HS-5 (cell line): ENCODE data around the gene SAA2.
"Not testable (repeated sequence)": the region's sequence is repeated elsewhere in the genome, so short reads cannot be mapped to it uniquely, and the experiment has no call there.

ENCODE experiments used
- DNase-seq: peaks from one replicate; pipeline ENCODE4 v3.0.0-alpha.2; 2012; ENCODE audit warnings: low read depth

The SAA2 gene

DNA sequence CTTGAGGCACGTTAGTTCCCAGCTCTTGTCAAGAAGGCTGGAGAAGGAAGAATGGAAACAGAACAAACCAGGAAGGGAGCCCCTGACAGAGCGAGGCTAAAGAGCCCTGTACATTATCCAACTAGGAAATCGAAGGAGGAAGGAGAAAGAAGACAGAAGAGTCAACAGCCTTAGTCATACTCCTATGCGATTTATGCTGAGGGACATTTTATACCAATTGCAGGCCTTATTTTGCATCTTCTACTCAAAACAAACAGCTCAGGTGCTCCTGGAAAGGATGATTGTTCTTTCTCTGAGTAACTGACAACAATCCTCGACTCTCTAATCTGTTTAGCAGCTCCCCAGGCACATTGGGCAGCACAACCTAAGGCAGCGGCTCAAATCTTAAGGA lies 1.3 kb downstream of the SAA2 start:
- DNase-seq = not testable (repeated sequence)

DNA sequence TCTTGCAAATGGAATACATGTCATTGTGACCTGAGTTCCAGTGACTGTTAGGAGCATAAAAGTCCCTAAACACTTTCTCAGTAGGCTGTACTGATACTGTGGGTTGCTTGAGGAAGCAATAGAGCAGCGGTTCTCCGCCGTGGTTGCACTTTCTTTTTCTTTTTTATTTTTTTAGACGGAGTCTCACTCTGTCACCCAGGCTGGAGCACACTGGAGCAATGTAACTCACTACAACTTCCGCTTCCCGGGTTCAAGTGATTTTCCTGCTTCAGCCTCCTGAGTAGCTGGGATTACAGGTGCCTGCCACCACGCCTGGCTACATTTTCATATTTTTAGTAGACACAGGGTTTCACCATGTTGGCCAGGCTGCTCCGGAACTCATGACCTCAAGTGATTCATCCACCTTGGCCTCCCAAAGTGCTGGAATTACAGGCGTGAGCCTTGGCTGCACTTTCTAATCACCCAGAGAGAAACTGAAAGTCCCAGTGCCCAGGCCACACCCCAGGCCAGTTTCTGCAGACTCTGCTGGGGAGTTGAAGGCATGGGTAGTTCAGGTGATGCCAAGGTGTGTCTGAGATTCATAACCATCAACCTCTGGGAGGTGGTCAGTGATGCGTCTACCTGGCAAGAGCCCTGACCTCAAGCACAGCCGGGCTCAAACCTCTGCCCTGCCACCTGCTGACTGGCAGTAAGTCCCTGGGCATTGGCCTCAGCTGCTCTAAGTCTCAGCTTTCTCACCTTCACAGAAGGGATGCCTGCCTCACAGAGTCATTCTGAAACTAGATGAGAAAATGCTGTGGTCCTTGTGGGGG lies 1.9 kb downstream of the SAA2 start:
- DNase-seq = not testable (repeated sequence)

DNA sequence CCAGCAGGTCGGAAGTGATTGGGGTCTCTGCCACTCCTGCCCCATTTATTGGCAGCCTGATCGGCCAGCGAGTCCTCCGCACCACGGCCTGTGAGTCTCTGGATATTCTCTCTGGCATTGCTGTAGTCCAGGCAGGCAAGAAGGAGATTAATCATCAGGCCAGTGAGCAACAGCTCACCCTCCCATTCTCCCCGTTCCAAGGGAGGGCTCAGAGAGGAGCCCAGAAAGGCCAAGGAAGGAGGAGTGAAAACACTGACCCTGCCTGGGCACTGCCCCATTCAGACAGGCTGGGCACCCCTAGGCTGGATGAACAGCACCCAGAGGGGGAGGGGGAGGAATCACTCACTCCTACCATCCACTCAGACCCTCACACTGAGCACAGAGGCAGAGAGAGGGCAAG lies 3.1 kb downstream of the SAA2 start:
- DNase-seq = no peak

DNA sequence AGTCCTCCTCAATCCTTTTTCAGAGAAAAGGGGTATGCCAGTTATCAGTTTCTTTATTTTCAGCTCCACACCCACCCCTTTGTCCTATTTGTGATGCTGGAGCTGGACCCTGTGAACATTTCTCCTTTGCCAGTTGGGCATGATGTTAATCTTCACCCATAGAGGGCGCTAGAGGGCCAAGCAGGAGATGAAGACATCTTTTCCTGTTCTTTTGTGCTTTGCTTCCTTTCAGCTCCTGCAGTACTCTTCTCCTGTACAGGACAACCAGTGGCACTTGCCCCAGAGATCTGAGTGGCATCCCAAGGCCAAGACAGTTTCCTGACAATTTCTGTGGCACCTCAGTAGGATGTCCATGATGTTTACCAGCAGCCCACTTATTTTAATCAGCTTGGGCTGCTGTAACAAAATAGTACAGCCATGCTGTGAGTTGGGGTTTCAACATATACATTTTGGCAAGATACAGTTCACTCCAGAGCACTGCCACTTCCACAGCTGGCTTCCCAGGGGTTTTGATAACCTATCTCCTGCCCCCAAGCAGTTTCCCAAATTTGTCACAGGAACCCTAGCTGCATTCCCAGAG lies 4.6 kb downstream of the SAA2 start:
- peak; percentile 34 for DNase-seq

DNA sequence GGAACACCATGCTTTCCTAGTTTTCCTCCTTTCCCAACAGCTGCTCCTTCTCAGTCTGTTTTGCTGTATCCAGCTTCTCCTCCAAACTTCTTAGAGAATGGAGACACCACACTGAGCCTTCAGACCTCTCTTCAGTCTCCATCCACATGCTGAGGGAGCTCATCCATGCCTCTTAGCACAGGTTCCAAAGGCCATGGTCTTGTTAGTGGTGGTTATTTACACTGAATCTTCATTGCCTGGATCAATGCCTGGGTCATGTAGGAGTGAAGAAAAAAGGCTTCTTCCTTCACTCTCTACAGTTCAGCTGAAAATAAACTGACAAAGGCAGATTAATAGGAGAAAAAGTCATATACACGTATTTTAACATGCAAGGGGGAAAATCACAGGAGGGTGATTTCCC lies 8.8 kb downstream of the SAA2 start:
- no peak for DNase-seq

DNA sequence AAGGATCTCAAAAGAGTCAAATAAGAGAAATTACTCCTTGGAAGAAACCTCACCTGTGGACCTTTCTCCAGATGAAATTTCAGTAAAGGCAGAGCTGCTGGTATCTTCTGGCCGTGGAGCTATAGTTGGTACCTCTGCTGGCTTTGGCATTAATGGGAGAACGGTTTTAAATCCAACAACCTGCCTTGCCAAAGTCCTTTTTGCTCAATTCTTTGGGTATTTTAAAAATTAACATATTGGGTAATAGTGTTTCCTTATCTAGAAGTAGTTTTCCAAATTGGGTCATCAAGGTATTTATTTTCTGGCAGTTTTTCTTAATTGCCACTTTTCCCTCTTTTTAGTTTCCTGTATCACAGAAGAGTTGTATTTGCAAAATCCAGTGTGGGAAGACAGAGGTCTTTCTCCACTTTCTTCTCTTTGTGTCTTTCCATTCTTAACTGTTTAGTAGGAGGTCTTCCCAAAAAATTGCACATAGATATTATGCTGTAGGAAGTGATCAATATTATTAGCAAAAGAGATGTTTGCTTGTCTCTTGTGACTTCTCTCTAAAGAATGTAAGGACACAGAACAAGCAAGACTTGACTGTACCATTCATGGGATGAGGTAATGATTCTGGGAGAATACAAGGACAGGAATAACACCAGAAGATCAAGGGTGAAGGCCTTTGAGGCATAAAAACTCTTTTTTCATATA lies 11.7 kb downstream of the SAA2 start, which contains the start of gene SAA4:
Gene SAA4 (minus strand): TSS at position 139 of the 693 bp plus-strand sequence. CDS start 876 bp downstream, outside the sequence.
- no peak for DNase-seq

DNA sequence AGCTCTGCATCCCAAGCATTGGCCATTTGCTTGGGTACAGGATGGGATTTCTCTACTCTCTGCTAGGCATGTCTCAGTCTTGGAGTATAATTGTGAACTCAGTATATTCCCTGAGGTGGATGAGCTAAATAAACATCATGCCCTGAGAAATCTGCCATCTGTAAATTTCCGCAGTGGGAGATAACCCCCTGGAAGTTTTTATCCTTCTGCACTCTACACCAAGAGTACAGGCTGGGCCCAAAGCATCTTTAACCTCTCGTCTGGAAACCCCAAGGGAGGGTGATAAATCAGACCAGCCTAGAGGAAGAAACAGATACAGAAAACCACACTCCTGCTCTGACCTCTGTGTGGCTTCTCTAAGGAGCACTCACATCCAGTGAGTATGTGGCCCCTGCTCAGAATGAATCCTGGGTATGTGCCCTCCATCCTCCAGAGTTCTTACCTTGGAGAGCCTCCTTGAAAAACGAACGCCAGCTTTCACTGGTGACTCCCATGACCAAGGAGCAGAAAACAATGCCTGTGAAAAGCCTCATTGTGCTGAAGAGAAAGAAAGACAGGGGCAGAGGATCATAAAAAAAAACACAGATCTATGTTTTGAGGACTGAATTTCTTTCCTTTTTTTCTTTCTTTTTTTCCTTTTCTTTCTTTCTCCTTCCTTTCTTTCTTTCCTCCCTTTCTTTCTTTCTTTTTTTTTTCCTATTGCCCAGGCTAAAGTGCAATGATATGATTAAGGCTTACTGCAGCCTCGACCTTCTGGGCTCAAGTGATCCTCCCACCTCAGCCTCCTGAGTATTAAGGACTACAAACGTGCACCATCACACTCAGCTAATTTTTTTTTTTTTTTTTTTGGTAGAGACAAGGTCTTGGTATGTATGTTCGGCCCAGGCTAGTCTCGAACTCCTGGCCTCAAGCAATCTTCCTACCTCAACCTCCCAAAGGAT lies 12.8 kb downstream of the SAA2 start:
- DNase-seq = no peak

DNA sequence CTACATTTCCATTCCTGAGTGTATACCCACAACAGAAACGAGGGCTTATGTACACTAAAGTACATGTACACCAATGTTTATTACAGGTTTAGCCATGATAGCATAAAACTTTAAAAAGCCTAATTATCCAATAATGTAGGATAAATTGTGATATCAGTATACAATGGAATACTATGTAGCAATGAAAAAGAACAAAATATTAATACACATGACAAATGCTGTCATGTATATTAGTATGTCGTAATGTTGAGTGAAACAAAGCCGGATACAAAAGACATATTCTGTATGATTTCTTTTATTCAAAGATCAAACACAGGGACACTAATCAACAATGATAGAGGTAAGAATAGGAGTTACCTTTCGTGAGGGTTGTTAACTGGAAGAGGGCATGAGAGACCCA lies 14.6 kb downstream of the SAA2 start:
- no peak for DNase-seq

DNA sequence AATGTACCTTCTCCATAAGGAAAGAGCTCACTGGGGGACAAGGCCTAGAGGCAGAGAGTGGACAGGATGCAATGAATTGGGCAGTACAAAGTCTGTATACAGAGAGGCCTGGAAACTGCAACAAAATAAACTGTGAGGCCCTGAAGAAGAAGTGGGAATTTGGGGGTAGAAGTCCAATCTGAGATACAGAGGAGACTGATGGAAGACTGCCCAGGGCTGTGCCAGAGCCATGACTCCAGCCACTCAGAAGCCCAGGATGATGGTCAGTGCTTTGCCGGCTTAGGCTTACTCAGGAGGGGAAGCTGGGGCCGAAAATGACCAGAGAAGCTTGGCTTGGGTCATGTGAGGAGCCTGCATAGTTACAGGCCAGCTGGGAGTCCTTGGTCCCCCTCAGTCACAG lies 17.6 kb downstream of the SAA2 start:
- DNase-seq = no peak

DNA sequence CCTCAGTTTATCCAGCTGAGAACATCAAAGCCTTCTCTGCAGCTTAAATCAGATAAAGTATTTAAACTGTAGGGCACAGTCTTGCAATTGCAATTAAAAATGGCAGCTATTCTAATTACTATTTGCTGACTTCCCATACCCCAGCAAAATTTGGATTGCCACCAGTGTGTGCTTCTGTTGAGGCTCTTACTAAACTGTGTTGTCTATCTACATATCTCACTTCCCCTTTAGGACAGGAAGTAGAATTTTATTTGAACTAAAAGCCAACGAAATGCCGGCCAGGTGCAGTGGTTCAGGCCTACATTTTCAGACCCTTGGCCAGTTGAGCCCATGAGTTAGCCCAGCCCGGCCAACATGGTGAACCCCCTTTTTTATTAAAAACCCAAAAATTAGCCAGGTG lies 19.0 kb downstream of the SAA2 start:
- no peak for DNase-seq

DNA sequence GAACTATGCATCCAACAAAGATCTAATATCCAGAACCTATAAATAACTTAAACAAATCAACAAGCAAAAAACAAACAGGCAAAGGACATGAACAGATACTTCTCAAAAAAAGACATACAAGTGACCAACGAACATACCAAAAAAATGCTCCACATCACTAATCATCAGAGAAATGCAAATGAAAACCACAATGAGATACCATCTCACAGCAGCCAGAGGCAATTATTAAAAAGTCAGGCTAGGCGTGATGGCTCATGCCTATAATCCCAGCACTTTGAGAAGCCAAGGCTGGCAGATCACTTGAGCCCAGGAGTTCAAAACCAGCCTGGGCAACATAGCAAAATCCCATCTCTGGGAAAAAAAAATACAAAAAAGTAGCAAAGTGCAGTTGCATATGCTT lies 22.6 kb downstream of the SAA2 start:
- no peak for DNase-seq

DNA sequence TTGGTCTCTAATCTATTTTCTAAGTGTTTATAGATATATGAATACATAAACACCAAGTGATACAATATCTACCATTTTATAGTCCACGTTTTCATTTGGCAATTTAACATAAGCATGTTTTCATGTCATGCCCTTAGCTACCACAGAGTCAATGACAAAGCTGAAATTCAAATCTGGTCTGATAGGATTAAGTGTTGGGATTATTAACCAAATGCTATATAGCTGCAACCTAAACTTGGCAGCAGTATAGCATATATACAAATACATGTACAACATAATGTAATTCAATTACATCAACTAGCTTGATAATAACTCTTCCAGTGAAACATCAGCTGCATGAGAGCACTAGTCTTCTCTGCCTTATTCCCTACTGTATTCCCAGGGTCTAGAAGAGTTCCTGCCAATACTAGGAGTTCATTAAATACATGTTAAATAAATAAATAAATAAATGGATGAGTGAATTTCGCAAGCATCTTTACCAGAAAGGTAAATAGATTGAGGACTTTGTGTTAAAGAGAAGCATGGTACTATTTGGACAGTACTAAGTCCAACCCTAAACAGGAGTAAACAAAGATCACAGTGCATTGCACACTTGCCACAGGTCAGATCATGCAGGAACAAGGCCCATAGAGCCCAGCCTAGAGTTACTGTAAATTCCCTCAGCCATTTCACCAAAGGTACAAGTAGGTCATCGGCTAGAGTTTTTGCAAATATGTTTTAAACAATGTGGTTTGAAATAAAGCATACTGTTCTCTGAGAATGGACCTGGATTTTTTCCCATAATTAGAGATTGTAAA lies 24.7 kb downstream of the SAA2 start:
- no peak for DNase-seq

DNA sequence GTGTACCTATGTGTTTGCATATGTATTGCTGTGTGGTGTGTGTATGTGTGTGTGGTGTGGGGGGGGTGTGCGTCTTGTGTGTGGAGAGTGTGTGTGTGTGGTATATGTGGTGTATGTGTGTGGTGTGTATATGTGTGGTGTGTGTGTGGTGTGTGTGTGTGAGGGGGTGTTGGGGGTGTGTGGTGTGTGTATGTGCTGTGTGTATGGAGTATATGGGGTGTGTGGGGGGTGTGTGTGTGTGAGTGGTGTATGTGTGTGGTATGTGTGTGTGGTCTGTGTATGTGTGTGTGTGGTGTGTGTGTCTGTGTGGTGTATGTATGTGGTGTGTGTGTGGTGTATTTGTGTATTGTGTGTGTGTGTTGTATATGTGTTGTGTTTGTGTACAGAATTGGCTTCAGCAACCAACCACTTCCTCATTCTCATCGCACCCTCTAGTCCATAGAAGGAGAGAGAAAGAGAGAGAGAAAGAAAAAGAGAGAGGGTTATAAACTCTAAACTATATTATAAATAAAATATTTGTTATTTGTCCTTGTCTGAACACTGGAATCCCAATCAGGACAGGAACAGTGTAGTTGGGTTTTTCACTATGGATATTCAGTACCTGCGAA lies 25.6 kb downstream of the SAA2 start:
- DNase-seq = no peak

DNA sequence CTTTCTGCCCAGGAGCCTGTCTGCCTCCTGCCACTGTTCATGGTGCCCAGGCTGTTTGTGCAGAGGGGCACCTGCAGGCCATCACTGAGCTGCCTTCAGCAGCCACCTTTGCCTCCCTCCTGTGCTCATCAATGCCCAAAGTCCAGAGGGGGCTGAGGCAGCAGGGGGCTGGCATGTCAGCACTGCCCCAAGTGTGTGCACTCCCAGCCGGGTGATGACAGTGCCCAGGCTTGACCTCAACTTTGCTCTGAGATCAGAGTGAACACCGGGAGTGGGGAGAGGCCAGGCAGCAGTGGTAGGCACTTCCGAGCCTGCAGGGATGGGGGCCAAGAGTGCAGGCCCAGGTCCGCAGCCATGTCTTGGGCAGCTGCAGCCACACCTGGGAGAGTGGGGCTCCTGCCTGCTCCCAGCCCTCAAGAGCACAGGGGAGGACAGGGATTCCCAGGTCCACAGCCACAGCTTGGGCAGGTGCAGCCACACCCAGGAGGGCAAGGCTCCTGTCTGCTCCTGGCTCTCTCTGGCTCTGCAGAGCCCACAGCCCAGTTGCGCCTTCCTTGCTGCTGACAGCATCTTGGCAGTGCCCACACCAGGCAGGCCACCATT lies 27.1 kb downstream of the SAA2 start:
- no peak for DNase-seq

DNA sequence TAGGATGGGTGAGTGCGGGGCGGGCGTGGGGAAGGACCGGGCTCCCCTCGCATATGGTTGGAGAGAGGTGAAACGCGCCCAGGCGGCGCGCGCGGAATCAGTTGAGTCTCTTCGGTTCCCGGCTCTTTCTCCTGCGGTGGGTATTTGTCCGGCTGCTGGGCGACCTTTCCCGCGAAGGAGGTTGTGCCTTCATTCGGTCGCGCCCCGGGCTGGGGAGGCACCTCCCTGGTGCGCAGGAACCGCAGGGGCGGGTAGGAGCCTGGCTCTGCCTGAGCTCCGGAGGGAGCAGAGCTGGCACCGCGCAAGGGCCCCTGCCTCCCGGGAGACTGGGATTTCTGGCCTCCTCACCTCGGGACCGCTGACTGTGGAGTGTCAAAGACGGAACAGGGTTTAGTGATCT lies 39.4 kb downstream of the SAA2 start:
- no peak for DNase-seq

DNA sequence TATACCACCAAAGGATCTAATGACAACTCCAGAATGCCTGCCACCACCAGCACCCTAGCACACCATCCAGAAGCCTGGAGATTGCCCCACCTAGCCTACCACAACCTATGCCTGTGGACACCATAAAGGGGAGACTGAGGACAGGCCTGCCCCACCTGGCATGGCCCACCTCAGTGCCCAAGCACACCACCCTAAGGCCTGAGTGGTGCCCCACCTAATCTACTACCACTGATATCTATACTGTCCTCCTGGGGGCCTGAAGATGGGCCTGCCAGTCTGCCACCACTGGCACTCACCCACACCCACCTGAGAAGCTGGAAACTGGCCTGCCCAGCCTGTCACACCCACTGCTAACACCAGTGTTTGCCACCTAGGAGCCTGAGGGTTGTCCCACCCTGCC lies 43.7 kb downstream of the SAA2 start:
- DNase-seq = no peak

DNA sequence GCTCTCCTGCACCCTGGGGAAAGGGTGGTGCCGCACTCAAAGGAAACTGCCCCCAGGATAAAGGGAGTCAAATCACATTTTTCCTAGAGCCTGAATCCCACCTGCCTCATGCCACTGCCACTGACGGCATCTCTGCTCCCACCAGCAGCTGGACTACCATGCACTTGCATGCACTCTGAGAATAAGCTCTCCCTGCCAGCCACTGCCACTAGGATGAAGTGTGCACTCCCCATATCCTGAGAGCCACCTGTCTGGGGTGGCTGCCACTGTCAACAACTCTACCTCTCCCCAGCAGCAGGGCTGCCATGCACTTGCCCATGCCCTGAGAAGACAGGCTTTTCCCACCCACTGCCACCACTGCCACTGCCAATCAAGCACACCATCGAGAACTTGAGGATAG lies 44.2 kb downstream of the SAA2 start:
- no peak for DNase-seq

DNA sequence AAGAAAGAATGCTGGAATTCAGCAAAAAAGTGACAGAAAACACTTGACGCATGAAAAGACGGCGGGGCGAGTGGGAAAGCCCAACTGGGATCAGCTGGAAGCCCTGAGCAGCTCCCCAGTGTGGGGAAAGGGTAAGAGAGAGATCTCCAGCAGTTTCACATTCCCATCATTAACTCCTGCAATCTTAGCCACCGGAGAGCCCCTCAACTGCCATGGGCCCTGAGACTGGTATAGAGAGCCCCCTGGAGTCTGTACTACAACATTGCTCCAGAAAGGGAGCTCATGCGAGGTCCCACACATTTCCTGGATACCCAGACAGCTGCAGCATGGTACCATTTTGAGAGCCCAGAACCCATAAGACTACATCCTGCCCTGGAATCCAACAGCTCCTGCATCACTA lies 44.7 kb downstream of the SAA2 start:
- no peak for DNase-seq

DNA sequence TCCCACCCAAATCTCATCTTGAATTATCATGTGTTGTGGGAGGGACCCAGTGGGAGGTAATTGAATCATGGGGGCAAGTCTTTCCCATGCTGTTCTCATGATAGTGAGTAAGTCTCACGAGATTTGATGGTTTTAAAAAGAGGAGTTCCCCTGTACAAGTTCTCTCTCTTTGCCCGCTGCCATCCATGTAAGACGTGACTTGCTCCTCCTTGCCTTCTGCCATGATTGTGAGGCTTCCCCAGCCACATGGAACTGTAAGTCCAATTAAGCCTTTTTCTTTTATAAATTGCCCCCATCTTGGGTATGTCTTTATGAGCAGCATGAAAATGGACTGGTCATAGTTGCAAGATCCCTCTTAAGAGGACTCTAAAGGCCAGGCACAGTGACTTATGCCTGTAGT lies 50.7 kb downstream of the SAA2 start:
- DNase-seq = not testable (repeated sequence)

DNA sequence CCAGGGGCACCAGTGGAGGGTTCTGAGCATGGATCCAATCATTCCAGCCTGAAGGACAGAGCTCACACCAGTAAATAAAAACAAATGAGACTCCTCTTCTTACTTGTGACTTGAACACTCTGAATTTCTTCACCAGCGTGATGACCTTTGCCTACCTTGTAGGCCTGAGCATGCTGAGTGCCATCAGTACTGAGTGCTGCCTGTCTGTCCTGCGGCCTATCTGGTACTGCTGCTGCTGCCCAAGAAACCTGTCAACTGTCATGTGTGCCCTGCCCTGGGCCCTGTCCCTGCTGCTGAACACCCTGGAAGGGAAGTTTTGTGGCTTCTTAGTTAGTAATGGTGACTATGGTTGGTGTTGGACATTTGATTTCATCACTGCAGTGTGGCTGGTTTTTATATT lies 51.9 kb downstream of the SAA2 start:
- DNase-seq = no peak
